ENCODE data around the gene GUK1.

DNA sequence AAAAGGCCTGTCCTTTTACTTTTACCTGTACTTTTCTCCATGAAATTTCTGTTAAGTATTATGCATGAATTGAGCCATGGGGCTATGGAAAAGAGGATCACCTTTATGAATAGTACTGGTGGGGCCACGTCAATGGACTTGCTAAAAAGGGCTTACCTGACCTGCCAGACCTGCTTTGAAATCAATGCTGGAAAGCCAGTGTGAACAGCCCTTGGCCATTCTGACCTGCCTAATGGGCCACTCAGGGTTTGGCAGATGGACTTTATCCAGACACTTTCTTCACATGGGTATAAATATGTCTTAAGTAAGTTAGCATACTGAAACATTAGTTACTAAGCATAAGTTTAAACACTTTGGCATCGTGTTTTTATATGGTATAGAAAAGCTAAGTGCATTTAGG lies 8.3 kb upstream of the GUK1 start:
- no peak for TF ChIP-seq TEAD4 (IDR thresholded peaks at IDR 0.05)
- TF ChIP-seq, protein P1, sequence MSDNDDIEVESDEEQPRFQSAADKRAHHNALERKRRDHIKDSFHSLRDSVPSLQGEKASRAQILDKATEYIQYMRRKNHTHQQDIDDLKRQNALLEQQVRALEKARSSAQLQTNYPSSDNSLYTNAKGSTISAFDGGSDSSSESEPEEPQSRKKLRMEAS (IDR thresholded peaks at IDR 0.05) = no peak
- no peak for TF ChIP-seq FOXM1 (IDR thresholded peaks at IDR 0.05; ENCODE audit: borderline replicate concordance, low read depth)
- no peak for TF ChIP-seq EP300 (IDR thresholded peaks at IDR 0.05; ENCODE audit: borderline replicate concordance)
- TF ChIP-seq NFIC (IDR thresholded peaks at IDR 0.05) = no peak
- TF ChIP-seq CEBPB (IDR thresholded peaks at IDR 0.05) = no peak
- TF ChIP-seq RAD21 (IDR thresholded peaks at IDR 0.05; ENCODE audit: low read depth) = no peak
- TF ChIP-seq CREB1 (IDR thresholded peaks at IDR 0.05; ENCODE audit: low read depth) = no peak
- no peak for TF ChIP-seq YY1 (IDR thresholded peaks at IDR 0.05; ENCODE audit: low read depth)
- TF ChIP-seq TAF1 (IDR thresholded peaks at IDR 0.05; ENCODE audit: low read depth) = no peak
- TF ChIP-seq, protein P2, sequence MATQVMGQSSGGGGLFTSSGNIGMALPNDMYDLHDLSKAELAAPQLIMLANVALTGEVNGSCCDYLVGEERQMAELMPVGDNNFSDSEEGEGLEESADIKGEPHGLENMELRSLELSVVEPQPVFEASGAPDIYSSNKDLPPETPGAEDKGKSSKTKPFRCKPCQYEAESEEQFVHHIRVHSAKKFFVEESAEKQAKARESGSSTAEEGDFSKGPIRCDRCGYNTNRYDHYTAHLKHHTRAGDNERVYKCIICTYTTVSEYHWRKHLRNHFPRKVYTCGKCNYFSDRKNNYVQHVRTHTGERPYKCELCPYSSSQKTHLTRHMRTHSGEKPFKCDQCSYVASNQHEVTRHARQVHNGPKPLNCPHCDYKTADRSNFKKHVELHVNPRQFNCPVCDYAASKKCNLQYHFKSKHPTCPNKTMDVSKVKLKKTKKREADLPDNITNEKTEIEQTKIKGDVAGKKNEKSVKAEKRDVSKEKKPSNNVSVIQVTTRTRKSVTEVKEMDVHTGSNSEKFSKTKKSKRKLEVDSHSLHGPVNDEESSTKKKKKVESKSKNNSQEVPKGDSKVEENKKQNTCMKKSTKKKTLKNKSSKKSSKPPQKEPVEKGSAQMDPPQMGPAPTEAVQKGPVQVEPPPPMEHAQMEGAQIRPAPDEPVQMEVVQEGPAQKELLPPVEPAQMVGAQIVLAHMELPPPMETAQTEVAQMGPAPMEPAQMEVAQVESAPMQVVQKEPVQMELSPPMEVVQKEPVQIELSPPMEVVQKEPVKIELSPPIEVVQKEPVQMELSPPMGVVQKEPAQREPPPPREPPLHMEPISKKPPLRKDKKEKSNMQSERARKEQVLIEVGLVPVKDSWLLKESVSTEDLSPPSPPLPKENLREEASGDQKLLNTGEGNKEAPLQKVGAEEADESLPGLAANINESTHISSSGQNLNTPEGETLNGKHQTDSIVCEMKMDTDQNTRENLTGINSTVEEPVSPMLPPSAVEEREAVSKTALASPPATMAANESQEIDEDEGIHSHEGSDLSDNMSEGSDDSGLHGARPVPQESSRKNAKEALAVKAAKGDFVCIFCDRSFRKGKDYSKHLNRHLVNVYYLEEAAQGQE (IDR thresholded peaks at IDR 0.05; ENCODE audit: low read depth) = no peak
- no peak for TF ChIP-seq TCF12 (IDR thresholded peaks at IDR 0.05; ENCODE audit: low read depth)
